GM06990 (cell line): ENCODE measurements around the gene KCNG2.
"Not testable (repeated sequence)": the region's sequence is repeated elsewhere in the genome, so short reads cannot be mapped to it uniquely, and the experiment has no call there.

ENCODE experiments used
- DNase-seq: peaks from one replicate; pipeline ENCODE4 v3.0.0-alpha.2; 2011; ENCODE audit not compliant: insufficient read length; ENCODE audit errors: extremely low read depth
- H3K27me3 ChIP-seq: replicated peaks from 2 replicates; pipeline ENCODE4 v1.6.0; 2011; ENCODE audit warnings: low read length; ENCODE audit not compliant: control insufficient read depth, insufficient read depth
- H3K36me3 ChIP-seq: 2 replicates; pipeline ENCODE4 v1.5.1; 2011; ENCODE audit warnings: low read length; ENCODE audit not compliant: control insufficient read depth, insufficient read depth
- H3K4me3 ChIP-seq: replicated peaks from 2 replicates; pipeline ENCODE4 v1.5.1; 2011; ENCODE audit warnings: low read depth, mild to moderate bottlenecking, control low read depth, low read length
- CTCF ChIP-seq: IDR thresholded peaks from 2 replicates; pipeline ENCODE4 v1.5.1; 2011; ENCODE audit warnings: low read length, control low read depth, mild to moderate bottlenecking, inconsistent platforms; ENCODE audit not compliant: insufficient read depth, poor library complexity, severe bottlenecking

The KCNG2 gene

DNA sequence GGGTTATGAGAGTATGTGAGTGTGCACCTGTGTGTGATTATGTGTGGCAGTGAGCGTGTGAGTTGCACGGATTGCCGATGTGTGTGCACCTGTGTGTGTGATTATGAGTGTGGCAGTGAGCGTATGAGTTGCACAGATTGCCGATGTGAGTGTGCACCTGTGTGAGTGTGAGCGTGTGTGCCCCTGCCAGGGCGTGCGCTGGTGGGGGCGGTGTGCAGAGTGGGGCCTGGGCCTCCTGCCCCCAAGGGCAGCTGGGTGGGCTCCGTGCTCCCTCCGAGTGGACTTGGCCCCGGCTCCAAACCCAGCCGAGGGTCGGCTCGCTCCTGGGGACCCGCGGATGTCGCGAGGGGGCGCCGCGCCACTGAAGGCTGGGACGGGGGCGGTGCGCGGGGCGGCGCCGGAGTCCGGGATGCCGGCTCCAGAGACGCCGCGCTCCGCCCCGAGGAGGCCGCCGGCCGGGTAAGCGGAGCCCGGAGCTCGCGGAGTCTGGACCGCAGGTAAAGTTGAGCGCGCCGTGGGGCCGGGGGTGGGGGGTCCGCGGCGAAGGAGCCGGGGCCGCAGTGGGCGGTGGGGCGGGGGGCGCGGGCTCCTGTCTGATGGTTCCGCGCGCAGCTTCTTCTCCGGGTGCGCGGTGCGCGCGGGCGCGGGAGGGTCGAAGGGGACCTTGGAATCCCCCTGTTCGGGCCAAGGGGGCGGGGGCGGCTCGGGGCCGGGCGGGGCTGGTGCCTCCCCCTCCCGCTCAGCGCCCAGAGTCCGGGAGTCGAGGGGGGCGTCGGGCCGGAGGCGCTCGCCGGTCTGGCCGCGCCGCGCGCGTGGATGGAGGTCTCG is at the start of gene KCNG2:
KCNG2 (plus strand) TSS at position 421 of the 828 bp plus-strand sequence. CDS start 65,730 bp downstream, outside the sequence.
- H3K36me3 ChIP-seq = no peaks in the 10 kb centered on the region
- H3K27me3 ChIP-seq = peaks cover 4% of the 10 kb centered on the region
- no peak within 1 kb of the TSS for H3K4me3 ChIP-seq
- DNase-seq = no peak
- TF ChIP-seq CTCF = peak; percentile 14

- Histone ChIP-seq H3K36me3 (peaks cover 13% of the 10 kb centered on the region), H3K4me3 (no peak overlapping the region), H3K27me3 (no peaks in the 10 kb centered on the region)
- no peak for DNase-seq
- TF ChIP-seq CTCF = no peak
Measured at GRCh38 chr18:79748321-79749180, 49.2 kb upstream of the KCNG2 start.

- H3K4me3 ChIP-seq = no peak overlapping the region
- no peak for DNase-seq
- H3K36me3 ChIP-seq = peaks cover 19% of the 10 kb centered on the region
- no peaks in the 10 kb centered on the region for H3K27me3 ChIP-seq
- no peak for TF ChIP-seq CTCF
Measured at GRCh38 chr18:79749251-79750191, 48.2 kb upstream of the KCNG2 start.

DNA sequence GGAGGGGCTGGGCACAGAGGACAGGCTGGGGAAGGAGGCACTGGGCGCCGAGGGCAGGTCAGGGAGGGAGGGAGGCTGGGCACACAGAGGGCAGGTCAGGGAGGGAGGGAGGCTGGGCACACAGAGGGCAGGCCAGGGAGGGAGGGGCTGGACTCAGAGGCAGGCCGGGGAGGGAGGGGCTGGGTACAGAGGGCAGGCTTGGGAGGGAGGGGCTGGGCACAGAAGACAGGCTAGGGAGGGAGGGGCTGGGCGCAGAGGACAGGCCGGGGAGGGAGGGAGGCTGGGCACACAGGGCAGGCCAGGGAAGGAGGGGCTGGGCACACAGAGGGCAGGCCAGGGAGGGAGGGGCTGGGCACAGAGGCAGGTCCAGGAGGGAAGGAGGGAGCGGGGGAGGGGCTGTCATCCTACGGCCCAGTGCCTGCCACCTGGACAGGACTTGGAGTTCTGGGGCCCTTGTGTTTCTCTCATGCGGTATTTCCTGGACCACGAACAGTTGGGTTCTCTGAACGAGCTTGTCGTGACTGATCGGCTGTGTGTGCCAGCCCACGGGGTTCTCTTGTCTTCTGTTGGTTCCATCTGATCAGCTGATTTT is 46.7 kb upstream of the KCNG2 start:
- Histone ChIP-seq H3K36me3 (peaks cover 24% of the 10 kb centered on the region), H3K27me3 (no peaks in the 10 kb centered on the region), H3K4me3 (no peak overlapping the region)
- DNase-seq = no peak
- TF ChIP-seq CTCF = no peak

- H3K36me3 ChIP-seq = peaks cover 24% of the 10 kb centered on the region
- not testable (repeated sequence) for DNase-seq, H3K4me3 ChIP-seq, H3K27me3 ChIP-seq
Measured at GRCh38 chr18:79751918-79752578, 45.7 kb upstream of the KCNG2 start.

DNA sequence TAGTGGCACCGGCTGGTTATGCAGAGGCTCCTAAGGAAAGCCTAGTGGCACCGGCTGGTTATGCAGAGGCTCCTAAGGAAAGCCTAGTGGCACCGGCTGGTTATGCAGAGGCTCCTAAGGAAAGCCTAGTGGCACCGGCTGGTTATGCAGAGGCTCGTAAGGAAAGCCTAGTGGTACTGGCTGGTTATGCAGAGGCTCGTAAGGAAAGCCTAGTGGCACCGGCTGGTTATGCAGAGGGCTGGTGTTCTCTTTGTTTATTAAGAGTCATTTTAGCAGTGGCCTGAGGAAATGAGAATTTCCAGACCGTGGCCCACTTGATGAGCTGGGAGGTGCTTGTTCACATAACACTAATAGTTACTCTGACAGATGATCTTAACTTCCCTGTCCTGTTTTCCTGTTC is 44.8 kb upstream of the KCNG2 start:
- H3K27me3 ChIP-seq, H3K4me3 ChIP-seq, DNase-seq: not testable (repeated sequence)
- peaks cover 19% of the 10 kb centered on the region for H3K36me3 ChIP-seq
